RPMI7951 (cell line): ENCODE results near the gene ACP1. TPM values are rescaled to one million over a fixed set of nuclear protein-coding genes. Genes with fewer than 3 reads are reported as not detected.
A peak's percentile ranks its signal among the peaks of the same experiment; 100 is the strongest.
"Not testable (repeated sequence)": the region's sequence is repeated elsewhere in the genome, so short reads cannot be mapped to it uniquely, and the experiment has no call there.

ENCODE experiments used
- DNase-seq: peaks from one replicate; pipeline ENCODE4 v3.0.0-alpha.2; 2012; ENCODE audit warnings: low read depth
- total RNA-seq: library from RNA; depleted of rRNA; stranded (reverse); fragments of >200 nt; shearing (Covaris generic); gene quantifications from 2 replicates; pipeline ENCODE4 v1.2.3, GENCODE V29; 2014; rRNA removed

ACP1 gene
- total RNA-seq, 1 experiment from 2014 or later, result 206 TPM

GRCh38 chr2:310994-311393 is 46.2 kb downstream of the ACP1 start:
- no peak for DNase-seq

- DNase-seq, result no peak
These were observed 49.2 kb downstream of the ACP1 start for GRCh38 chr2:313991-314390.

- DNase-seq, result no peak
These were observed 50.0 kb downstream of the ACP1 start for GRCh38 chr2:314561-315336.

- DNase-seq, result not testable (repeated sequence)
These were observed 51.2 kb downstream of the ACP1 start for GRCh38 chr2:315925-316324.

- no peak for DNase-seq
These were observed 51.6 kb downstream of the ACP1 start for GRCh38 chr2:316381-316780.

- DNase-seq, result peak; percentile 89
These were observed 53.0 kb downstream of the ACP1 start for GRCh38 chr2:317501-318424.

- no peak for DNase-seq
These were observed 54.4 kb downstream of the ACP1 start for GRCh38 chr2:319059-319600.

- no peak for DNase-seq
These were observed 55.8 kb downstream of the ACP1 start for GRCh38 chr2:320561-320960.

- no peak for DNase-seq
These were observed 57.6 kb downstream of the ACP1 start for GRCh38 chr2:322326-322725.

- DNase-seq, result peak; percentile 15
These were observed 58.3 kb downstream of the ACP1 start for GRCh38 chr2:323035-323434.

Other genes with a start within 250 kb of the ACP1 start
- gene FAM110C, start 218.4 kb upstream of the ACP1 start, total RNA-seq, result not detected in 2 replicates
- 12.7 and 18.1 TPM in 2 replicates for gene SH3YL1, start 915 bp upstream of the ACP1 start, total RNA-seq
- gene ALKAL2, start 23.1 kb downstream of the ACP1 start, total RNA-seq, result not detected in 2 replicates